PC-3 (cell line): ENCODE results near the gene ONECUT3. TPM values are rescaled to one million over a fixed set of nuclear protein-coding genes. Genes with fewer than 3 reads are reported as not detected.
A peak's percentile ranks its signal among the peaks of the same experiment; 100 is the strongest.

Source experiments
- ATAC-seq: fragments of 200-7000 bp; cut with Tn5 transposase; 2 replicates; pipeline ENCODE4 v1.9.1; 2020; ENCODE audit warnings: mild to moderate bottlenecking, moderate library complexity
- BruUV-seq: library from RNA; stranded (reverse); fragments of 400-500 nt; replicated peaks from 2 replicates; lab custom pipeline; 2021; lab: Mats Ljungman, UMichigan
- CTCF ChIA-PET: fragments of 300-600 bp; sonication (Branson Sonifier 250); formaldehyde crosslinking; loops from one replicate; lab custom pipeline; 2022; ENCODE audit warnings: antibody characterized with exemption; lab: Charles Lee
- POLR2A ChIA-PET: fragments of 300-600 bp; sonication (Branson Sonifier 250); formaldehyde crosslinking; loops from one replicate; lab custom pipeline; 2022; ENCODE audit warnings: antibody characterized with exemption; ENCODE audit not compliant: unreplicated experiment; lab: Charles Lee
- DNase-seq: peaks from one replicate; pipeline ENCODE4 v3.0.0-alpha.2; 2015
- H2AFZ ChIP-seq: fragments of 300-600 bp; sonication (generic); 2 replicates; pipeline ENCODE4 v1.6.0; 2016; ENCODE audit warnings: antibody characterized with exemption, low read length
- H3F3A ChIP-seq: fragments of 300-600 bp; sonication (generic); one replicate; pipeline ENCODE4 v1.6.0; 2017; ENCODE audit warnings: antibody characterized with exemption, low read length, control low read depth, mild to moderate bottlenecking; ENCODE audit not compliant: unreplicated experiment
- H3K27ac ChIP-seq: fragments of 300-600 bp; sonication (generic); 2 replicates; pipeline ENCODE4 v1.5.1; 2016; ENCODE audit warnings: mild to moderate bottlenecking, low read length
- H3K27me3 ChIP-seq: fragments of 300-600 bp; sonication (generic); 2 replicates; pipeline ENCODE4 v1.6.1; 2016; ENCODE audit warnings: low read length, mixed read lengths
- H3K36me3 ChIP-seq: fragments of 300-600 bp; sonication (generic); 2 replicates; pipeline ENCODE4 v1.6.1; 2016; ENCODE audit warnings: low read depth, mixed run types, low read length, mixed read lengths
- H3K4me1 ChIP-seq: fragments of 300-600 bp; sonication (generic); 2 replicates; pipeline ENCODE4 v1.5.1; 2016; ENCODE audit warnings: low read length; ENCODE audit not compliant: insufficient read depth
- H3K4me2 ChIP-seq: fragments of 300-600 bp; sonication (generic); 2 replicates; pipeline ENCODE4 v1.6.0; 2016; ENCODE audit warnings: low read length
- H3K4me3 ChIP-seq: fragments of 300-600 bp; sonication (generic); 2 replicates; pipeline ENCODE4 v1.5.1; 2016; ENCODE audit warnings: mild to moderate bottlenecking, low read length, mixed read lengths
- H3K79me2 ChIP-seq: fragments of 300-600 bp; sonication (generic); 2 replicates; pipeline ENCODE4 v1.6.1; 2017; ENCODE audit warnings: low read length, mixed read lengths
- H3K9ac ChIP-seq: fragments of 300-600 bp; sonication (generic); 2 replicates; pipeline ENCODE4 v1.6.0; 2016; ENCODE audit warnings: mild to moderate bottlenecking, low read length
- H3K9me2 ChIP-seq: fragments of 300-600 bp; sonication (generic); replicated peaks from 2 replicates; pipeline ENCODE4 v1.6.1; 2016; ENCODE audit warnings: mixed run types, low read length, mixed read lengths
- H3K9me3 ChIP-seq: fragments of 300-600 bp; sonication (generic); 2 replicates; pipeline ENCODE4 v1.6.1; 2016; ENCODE audit warnings: low read length, mixed read lengths
- H4K20me1 ChIP-seq: fragments of 300-600 bp; sonication (generic); 2 replicates; pipeline ENCODE4 v1.6.1; 2016; ENCODE audit warnings: low read length, mixed read lengths
- CTCF ChIP-seq: fragments of 300-600 bp; sonication (generic); conservative IDR thresholded peaks from 2 replicates; pipeline ENCODE4 v1.5.1; 2017; ENCODE audit warnings: antibody characterized with exemption, low read depth, mild to moderate bottlenecking, low read length
- EZH2 ChIP-seq: fragments of 300-600 bp; sonication (generic); IDR thresholded peaks from one replicate; pipeline ENCODE4 v1.6.1; 2017; ENCODE audit warnings: antibody characterized with exemption, mild to moderate bottlenecking, low read length; ENCODE audit not compliant: unreplicated experiment
- EZH2phosphoT487 ChIP-seq: fragments of 300-600 bp; sonication (generic); IDR thresholded peaks from 2 replicates; pipeline ENCODE4 v1.6.1; 2018; ENCODE audit warnings: mild to moderate bottlenecking, antibody characterized with exemption, low read length, borderline replicate concordance
- intact Hi-C: fragments of 100-400 bp; cut with micrococcal nuclease; formaldehyde crosslinking; loops from 2 replicates; pipeline ENCODE4 v1.9.0; 2023
- total RNA-seq: library from RNA; depleted of rRNA; stranded (reverse); fragments of >200 nt; gene quantifications from 2 replicates; pipeline ENCODE4 v1.2.3, GENCODE V29; 2014

Gene ONECUT3
- total RNA-seq, 1 experiment from 2014 or later = 1.4 TPM

GRCh38 chr19:1767464-1767933 is 14.2 kb downstream of the ONECUT3 start:
- Histone ChIP-seq H2AFZ (no peak overlapping the region), H3K79me2 (no peaks in the 10 kb centered on the region), H3K9me3 (0 out of 2 replicates have a peak, but pooled peaks cover 4% of the 10 kb centered on the region), H3K27ac (no peak overlapping the region), H3K9ac (no peak overlapping the region), H4K20me1 (no peaks in the 10 kb centered on the region), H3K36me3 (no peaks in the 10 kb centered on the region), H3K9me2 (no peaks in the 10 kb centered on the region), H3K4me3 (no peak overlapping the region), H3K27me3 (no peaks in the 10 kb centered on the region), H3K4me1 (0 out of 2 replicates have a peak, but pooled peaks cover 7% of the 10 kb centered on the region), H3F3A (no peaks in the 10 kb centered on the region), H3K4me2 (no peak overlapping the region)
- TF ChIP-seq EZH2 (no peak), CTCF (peak; percentile 89)
- BruUV-seq = no TSS peak
- POLR2A ChIA-PET = no interaction called here
- ATAC-seq = no peak
- CTCF ChIA-PET = interaction anchor here (0.6 to 1.0 kb wide), 3 partner anchors 13 to 95 kb away, joined by 3 to 6 read pairs (median 4); no protein-coding TSS in a partner anchor
- intact Hi-C loops = no loop called here
- DNase-seq = peak; percentile 41

GRCh38 chr19:1768248-1768647 is 14.9 kb downstream of the ONECUT3 start:
- ATAC-seq = no peak
- CTCF ChIA-PET = interaction anchor here (0.6 to 1.0 kb wide), 3 partner anchors 12 to 96 kb away, joined by 3 to 6 read pairs (median 4); no protein-coding TSS in a partner anchor

More at GRCh38 chr19:1768248-1768647, 14.9 kb downstream of the ONECUT3 start:
- TF ChIP-seq EZH2phosphoT487 = no peak
- TF ChIP-seq CTCF = peak; percentile 28; the same call in 1 of the 2 replicates
- POLR2A ChIA-PET = no interaction called here
- Histone ChIP-seq H3F3A (no peaks in the 10 kb centered on the region), H3K9me2 (no peaks in the 10 kb centered on the region), H3K9me3 (0 out of 2 replicates have a peak, but pooled peaks cover 4% of the 10 kb centered on the region), H3K9ac (no peak overlapping the region), H3K4me2 (no peak overlapping the region), H3K4me3 (no peak overlapping the region), H3K27ac (no peak overlapping the region), H4K20me1 (no peaks in the 10 kb centered on the region), H3K4me1 (peaks cover 11% of the 10 kb centered on the region), H3K79me2 (no peaks in the 10 kb centered on the region), H2AFZ (no peak overlapping the region), H3K27me3 (no peaks in the 10 kb centered on the region), H3K36me3 (no peaks in the 10 kb centered on the region)
- DNase-seq = no peak
- BruUV-seq = no TSS peak
- intact Hi-C loops = no loop called here
